GM21737 (cell line): ENCODE results near the gene CXCL8.

Experiments
- ATAC-seq: cut with Tn5 transposase; IDR thresholded peaks from one replicate; pipeline ENCODE4 v1.9.1; 2021; ENCODE audit warnings: mild to moderate bottlenecking, moderate library complexity; ENCODE audit not compliant: unreplicated experiment

CXCL8 gene

DNA sequence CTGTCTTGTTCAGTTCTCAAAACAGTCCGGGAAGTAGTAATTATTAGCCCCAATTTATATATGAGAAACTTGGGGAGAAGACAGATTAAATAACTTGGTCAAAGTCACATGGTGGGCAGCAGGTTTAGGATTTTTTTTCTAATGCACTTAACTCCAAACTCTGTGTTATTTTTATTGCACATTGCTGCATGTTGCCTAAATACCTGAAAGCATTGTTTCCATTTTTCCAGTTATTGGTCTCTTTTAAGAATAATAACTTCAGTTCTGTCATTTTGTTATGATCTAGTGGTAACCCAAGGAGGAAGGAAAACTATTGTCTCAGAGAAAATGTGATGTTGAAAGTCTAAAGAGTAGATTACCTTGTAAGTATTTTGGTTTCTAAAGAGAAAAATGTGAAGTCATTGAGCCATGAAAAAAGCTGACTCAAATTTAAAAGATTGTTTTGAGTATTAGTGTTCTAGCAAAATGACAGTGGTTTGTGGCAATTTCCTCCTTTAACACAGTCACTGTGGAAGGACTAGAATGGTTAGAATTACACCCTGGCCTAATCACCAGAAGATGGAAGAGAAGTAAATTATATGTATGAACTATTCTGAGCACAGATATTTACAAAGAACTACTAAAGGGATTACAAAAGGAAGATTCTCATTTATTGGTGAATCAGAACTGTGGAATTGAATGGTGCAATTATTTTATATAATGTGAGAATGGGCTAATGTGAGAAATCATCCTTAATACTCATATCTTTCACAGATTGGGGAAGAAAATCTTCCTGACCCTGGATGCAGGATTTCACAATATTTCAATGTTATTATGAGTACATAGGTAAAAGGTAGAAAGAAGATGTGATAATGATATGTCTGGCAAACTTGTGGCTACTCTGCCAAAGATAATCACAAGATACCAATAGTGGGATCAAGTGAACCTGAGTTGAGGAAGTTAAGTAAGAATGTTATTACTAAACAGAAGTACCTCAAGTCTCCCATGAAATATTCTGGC is 21.7 kb upstream of the CXCL8 start:
- ATAC-seq: peak; percentile 94

DNA sequence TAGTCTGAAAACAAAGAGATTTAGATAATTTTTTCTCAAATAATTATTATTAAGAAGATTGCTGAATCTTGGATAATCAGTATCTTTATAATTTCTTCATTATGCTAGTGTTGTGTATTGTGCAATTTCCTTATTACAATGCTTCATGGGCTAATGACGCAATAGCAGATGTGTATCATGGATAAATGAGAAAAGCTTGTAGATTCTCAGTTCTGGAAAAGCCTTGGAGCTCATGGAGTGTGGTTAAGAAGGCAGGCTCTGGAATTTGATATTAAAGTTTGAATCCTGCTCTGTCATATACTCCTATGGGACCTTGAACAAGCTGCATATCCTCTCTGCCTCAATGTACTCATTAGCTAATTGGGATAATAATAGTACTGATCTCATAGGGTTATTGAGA is 18.9 kb upstream of the CXCL8 start:
- no peak for ATAC-seq

DNA sequence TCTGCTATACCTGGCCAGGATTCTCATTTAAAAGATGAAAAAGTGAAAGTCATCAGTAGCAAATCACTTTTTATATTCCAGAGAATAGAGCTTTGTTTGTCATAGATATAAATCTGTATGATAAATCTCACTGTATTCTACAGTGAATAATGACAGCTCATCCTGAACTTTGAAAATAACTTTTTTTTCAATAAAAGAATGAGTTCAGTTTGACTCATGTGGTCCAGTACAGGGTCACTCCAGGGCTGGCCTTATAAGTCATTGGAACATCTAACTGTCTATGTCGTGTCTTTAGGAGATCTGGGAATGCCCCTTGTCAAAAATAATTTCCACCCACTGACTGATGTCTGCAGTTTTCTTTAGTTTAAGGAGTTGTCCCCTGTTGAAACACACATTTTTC is 18.5 kb upstream of the CXCL8 start:
- ATAC-seq: no peak

DNA sequence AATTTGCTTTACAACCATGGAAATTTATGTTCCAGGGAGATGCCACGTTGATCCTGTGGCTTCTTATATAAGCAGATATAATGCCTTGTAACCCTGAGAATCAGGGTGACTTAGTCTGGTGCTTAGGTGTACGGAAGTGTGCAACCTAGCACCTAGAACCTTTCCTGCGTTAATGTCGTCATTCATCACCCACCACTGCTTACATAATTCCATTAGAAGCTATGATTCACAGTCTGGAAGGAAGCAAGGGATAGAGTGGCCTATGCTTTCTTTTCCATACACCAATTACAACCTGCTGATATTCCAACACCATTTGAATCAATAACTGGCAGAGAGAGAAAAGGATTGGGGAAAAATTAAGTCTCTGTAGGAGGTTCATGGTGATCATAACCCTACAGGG is 17.3 kb upstream of the CXCL8 start:
- ATAC-seq: no peak

DNA sequence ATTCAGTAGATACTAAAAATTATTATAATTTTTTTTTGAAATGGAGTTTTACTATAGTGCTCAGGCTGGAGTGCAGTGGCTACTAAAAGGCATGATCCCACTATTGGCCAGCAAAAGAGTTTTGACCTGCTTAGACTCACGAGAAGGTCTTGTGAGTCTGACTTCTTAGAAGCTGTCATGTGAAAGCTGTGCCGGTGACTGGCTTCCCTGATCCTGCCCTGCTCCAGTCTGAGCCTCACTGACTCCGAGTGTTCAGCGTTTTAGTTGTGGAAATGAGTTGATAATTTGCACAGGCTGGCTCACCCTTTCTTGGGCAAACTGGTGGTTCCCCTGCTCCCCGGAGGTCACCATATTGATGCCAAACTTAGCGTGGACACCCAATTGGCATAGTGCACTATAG is 16.4 kb upstream of the CXCL8 start:
- no peak for ATAC-seq

DNA sequence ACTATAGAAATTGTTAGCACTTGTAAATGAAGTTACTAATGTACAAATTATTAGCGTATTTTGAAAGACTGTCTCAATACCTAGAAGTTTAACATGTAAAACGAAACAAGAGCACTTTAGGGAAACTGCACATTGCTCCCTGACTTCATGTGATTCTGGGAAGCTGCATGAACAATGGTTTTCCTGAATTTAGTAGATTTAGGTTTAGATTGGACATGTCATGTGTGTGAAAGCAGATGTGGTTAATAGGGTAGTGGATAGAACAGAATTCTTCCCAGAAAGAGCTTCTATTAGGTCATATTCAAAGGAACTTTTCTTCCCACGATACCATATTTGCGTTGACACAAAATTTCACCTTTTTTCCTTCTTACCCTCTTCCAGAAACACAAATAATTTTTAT is 14.9 kb upstream of the CXCL8 start:
- no peak for ATAC-seq

DNA sequence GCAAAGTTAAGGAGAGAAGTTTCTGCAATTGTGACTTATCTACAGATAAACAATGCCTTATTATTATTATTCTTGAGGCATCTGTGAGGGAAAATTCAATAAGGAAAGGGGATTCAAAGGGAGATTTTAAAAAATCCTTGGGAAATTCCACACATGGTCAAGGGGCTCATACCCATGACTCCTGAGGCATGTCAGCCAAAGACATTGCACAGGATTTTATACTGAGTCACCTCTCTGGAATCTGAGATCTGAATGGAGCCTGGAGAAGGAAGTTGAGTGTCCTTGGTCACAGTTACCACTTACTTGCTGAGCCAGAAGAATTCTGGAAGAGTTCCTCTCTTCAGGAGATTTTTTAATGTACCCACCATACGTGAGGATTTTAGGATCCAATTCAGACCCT is 14.4 kb upstream of the CXCL8 start:
- ATAC-seq: no peak

DNA sequence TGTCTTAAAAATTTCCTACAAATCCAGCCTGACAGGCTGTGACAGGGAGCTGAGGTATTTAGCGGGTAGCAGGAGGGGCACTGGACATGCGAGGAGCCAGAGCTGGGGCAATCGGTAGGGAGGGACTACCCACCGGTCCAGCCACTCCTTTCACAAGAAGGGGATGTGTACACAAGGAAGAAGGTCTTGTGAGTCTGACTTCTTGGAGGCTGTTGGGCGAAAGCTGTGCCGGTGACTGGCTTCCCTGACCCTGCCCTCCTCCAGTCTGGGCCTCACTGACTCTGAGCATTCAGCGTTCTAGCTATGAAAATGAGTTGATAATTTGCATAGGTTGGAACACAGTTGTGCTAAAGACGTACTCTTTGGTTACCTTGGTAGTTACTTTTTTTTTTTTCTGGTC is 12.7 kb upstream of the CXCL8 start:
- ATAC-seq: no peak

DNA sequence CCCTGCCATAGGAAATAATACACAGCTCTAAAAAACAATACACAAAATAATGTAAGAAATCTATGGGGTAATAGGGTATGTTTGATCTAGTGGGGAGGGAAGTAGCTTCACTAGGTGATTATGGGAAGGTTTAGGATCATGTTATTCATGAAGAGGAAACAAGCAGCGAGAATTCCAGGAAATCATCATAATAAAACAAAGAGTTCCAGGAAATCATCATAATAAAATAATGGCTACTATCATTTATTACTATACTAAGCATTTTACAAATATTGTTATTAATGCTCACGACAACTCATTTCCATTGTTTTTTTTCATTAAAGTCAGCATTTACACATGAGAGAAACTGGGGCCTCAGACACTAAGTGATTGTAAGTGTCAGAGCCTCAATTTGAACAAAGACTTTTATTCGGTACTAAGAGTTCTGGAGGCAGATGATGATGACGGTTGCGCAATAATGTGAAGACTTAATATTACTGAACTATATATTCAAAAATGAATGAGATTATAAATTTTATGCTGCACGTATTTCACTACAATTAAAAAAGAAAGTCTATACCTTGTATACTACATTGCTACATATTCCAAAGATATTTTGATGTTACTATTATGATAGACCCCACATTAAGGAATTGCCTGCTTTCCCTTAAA is 12.2 kb upstream of the CXCL8 start:
- ATAC-seq: no peak

DNA sequence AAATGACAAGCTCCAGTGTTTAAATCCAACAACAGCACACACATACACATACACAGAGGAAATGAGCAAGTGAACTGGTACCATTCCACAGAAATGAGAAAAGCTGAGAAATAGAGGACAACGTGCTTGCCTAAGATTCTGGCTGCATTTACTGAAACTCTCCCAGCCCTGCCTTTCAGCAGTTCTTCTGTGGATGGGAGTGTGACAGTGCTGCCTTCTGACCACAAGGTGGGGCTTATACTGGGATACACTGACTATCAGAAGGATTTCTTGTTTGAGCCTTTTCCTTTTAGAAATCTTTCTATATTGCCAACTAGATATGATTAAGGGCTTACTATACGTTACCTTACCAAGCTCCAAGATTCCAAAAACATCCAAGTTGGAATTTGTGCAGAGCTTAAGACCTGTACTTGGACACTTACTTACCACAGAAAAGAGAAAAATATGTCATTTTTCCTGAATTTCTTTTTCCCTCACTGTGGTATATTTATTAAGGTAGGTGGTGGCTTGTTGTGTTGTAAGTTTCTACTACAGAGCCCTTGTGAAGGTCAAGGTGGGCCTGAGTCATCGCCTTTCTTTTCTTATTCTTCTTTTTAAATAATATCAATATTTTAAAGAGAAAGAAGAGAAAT is 10.7 kb upstream of the CXCL8 start:
- ATAC-seq: no peak

DNA sequence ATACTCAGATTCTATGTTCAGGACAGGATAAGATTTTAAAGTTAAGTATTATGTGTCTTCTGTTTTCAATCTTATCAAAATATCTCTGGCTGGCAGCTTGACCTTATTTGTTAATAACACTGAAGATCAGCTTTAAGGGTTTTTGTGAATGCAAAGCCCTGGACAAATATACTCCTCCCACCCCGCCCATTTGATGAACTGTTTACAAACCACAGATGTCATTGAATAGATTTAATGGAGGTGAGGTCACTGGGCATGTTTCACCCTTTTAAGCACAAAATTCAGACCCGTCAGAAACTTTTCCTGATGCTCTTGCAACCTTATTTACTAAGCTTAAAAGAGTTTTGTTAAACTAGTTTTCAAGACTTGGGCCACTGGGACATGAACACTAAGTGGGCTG is 10.1 kb upstream of the CXCL8 start:
- no peak for ATAC-seq

DNA sequence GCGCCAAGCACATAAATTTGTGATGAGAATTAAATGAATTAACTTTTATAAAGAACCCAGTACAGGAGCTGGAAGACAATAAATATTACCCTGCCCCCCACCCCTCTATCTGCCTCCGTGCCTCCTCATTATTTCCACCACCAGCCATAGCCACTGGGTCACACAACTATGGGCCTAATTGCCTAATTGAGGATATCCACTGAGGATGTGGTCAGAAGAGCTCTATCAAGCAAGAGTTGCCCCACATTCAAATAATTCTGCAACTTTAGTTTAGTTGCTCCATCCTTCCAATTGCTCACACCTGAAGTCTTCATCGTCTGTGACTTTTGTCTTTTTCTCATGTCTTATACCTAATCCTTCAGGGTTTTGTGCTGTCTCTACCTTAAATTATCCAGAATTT is 9.5 kb upstream of the CXCL8 start:
- no peak for ATAC-seq

DNA sequence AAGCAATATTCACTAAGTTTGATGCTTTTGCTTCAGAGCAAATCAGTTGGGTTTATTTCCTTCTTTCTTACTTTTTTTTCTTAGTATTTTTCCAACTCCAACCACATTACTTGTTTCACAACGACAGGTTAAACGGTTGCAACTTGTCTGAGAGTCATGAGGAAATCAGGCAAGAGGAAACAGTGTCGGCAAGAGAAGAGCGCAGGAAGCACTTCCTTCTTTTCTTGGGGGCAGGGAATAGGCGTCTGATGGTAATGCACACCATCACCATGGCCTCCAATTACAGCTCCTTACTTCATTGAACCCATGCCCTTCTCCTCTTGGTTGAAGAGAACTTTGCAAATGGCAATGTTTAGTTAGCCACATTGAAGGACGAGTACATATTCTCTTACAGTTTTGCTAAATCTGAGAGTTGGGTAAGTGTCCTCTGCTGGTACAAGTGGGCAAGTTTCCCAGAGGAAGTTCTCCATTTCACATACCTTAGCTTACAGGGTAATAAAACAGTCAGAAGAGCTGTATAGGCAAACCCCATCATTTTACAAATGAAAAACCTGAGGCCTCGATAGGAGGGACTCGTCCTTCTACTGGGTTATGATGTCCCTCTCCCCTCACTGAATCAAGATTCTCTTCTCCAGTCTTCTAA is 8.3 kb upstream of the CXCL8 start:
- ATAC-seq: no peak

DNA sequence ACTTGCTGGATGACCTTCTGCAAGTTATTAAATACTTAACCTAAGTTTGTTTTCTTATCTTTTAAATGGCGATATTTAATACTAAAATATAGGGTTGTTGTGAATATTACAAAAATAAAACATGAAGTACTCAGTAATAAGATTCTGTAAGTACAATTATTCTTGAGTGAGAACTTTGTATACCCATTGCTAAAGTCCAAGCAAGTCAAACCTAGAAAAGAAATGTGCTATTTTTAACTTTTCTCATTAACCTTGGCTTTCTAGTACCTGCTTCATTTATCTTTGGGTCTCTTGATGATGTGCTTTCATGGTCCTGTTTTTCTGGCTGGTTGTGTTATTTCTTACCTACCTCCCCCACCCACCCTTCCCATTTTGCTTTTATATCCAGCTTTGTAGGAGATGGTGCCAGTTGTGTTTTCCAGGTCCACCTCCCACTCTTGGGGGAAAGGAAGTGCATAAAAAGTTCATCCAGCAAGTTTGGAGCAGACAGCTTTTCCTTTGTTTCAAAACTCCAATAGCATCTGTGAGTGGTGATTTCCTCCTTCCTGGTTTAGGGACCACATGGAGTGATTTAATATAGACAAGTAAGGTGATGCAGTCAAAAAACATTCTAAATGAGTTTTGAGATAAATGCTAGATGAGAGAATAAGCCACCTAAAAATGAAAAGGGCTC is 7.5 kb upstream of the CXCL8 start:
- ATAC-seq: no peak

DNA sequence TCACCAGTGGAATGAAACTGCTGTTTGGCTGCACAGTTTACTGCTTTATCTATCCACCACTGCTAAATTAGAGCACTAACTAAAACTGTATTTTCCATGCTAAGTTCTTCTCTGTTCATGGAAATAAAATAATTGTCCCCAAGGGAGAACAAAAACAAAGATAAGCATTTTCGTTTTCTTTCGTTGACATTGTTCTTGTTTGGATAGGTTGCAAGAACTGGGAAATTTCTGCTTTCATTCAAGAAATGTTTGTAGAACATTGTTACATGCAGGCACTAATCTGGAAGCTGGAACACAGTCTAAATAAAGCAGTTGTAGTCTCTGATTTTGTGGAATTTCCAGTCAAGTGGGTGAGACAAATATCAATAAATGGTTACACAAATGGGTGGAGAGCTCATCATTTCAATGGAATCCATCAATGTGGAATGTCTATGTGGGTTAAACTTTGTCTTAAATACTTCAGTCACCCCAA is 5.8 kb upstream of the CXCL8 start:
- ATAC-seq: no peak

DNA sequence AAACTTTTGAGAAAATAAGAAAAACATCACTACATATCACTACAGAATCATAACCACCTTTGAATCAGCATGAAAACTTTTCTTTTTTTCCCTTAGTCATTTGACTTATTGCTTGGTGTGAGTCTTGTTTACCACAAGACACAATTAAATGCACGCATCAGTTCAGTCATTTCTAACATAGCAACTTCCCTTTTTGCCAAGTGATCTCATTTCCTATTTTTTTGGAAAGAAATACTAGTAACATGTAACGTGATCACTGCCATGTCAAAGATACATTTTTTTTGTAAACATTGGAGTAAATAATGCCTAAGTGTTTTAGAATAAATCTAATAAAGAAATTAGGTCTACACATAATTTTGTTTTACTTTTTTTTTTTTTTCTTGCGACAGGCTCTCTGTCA is 5.1 kb upstream of the CXCL8 start:
- ATAC-seq: peak; percentile 78

DNA sequence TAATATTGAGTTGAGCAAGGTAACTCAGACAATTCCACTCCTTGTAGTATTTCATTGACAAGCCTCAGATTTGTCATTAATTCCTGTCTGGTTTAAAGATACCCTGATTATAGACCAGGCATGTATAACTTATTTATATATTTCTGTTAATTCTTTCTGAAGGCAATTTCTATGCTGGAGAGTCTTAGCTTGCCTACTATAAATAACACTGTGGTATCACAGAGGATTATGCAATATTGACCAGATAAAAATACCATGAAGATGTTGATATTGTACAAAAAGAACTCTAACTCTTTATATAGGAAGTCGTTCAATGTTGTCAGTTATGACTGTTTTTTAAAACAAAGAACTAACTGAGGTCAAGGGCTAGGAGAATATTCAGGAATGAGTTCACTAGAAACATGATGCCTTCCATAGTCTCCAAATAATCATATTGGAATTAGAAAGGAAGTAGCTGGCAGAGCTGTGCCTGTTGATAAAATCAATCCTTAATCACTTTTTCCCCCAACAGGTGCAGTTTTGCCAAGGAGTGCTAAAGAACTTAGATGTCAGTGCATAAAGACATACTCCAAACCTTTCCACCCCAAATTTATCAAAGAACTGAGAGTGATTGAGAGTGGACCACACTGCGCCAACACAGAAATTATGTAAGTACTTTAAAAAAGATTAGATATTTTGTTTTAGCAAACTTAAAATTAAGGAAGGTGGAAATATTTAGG is 821 bp downstream of the CXCL8 start:
- no peak for ATAC-seq

DNA sequence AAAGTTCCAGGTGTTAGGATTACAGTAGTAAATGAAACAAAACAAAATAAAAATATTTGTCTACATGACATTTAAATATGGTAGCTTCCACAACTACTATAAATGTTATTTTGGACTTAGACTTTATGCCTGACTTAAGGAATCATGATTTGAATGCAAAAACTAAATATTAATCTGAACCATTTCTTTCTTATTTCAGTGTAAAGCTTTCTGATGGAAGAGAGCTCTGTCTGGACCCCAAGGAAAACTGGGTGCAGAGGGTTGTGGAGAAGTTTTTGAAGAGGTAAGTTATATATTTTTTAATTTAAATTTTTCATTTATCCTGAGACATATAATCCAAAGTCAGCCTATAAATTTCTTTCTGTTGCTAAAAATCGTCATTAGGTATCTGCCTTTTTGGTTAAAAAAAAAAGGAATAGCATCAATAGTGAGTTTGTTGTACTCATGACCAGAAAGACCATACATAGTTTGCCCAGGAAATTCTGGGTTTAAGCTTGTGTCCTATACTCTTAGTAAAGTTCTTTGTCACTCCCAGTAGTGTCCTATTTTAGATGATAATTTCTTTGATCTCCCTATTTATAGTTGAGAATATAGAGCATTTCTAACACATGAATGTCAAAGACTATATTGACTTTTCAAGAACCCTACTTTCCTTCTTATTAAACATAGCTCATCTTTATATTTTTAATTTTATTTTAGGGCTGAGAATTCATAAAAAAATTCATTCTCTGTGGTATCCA is 1.6 kb downstream of the CXCL8 start:
- no peak for ATAC-seq

DNA sequence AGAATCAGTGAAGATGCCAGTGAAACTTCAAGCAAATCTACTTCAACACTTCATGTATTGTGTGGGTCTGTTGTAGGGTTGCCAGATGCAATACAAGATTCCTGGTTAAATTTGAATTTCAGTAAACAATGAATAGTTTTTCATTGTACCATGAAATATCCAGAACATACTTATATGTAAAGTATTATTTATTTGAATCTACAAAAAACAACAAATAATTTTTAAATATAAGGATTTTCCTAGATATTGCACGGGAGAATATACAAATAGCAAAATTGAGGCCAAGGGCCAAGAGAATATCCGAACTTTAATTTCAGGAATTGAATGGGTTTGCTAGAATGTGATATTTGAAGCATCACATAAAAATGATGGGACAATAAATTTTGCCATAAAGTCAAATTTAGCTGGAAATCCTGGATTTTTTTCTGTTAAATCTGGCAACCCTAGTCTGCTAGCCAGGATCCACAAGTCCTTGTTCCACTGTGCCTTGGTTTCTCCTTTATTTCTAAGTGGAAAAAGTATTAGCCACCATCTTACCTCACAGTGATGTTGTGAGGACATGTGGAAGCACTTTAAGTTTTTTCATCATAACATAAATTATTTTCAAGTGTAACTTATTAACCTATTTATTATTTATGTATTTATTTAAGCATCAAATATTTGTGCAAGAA is 2.3 kb downstream of the CXCL8 start:
- ATAC-seq: no peak
